ENCODE data around the gene OR10A4.

GRCh38 chr11:6911948-6912347, 35.5 kb downstream of the OR10A4 start:
- TF ChIP-seq SPI1 (IDR thresholded peaks at IDR 0.05; ENCODE audit: low read depth, low read length) (no peak), POU2F2 (IDR thresholded peaks at IDR 0.05; ENCODE audit: low read depth, low read length) (no peak), POLR2A (IDR thresholded peaks at IDR 0.05; ENCODE audit: low read depth, low read length) (no peak), POLR2AphosphoS5 (IDR thresholded peaks at IDR 0.05; ENCODE audit: low read depth, low read length) (no peak), TAF1 (IDR thresholded peaks at IDR 0.05; ENCODE audit: low read depth, low read length) (no peak)

Data from GM12891 (cell line).